Fibroblast of villous mesenchyme (primary cell): ENCODE data around the gene LONRF2. TPM values are rescaled to one million over a fixed set of nuclear protein-coding genes. Genes with fewer than 3 reads are reported as not detected.

Experiments used
- DNase-seq: peaks from one replicate; pipeline ENCODE4 v3.0.0-alpha.2; 2010; ENCODE audit warnings: low read depth
- H3K4me3 ChIP-seq: 2 replicates; pipeline ENCODE4 v1.5.1; 2011; ENCODE audit warnings: low read depth, mild to moderate bottlenecking, low read length
- total RNA-seq: library from RNA; depleted of rRNA; stranded (reverse); fragments of >200 nt; gene quantifications from 2 replicates; pipeline ENCODE4 v1.2.3, GENCODE V29; 2012
- TF ChIP-seq, protein P1 (sequence below): IDR thresholded peaks from 2 replicates; pipeline ENCODE4 v1.5.1; 2012; ENCODE audit warnings: low read depth, mild to moderate bottlenecking, low read length; ENCODE audit not compliant: insufficient read depth

Gene LONRF2
- total RNA-seq, 1 donor: 1.3 TPM

GRCh38 chr2:100238471-100238870, 83.8 kb downstream of the LONRF2 start:
- no peak for DNase-seq
- no peak overlapping the region for H3K4me3 ChIP-seq
- TF ChIP-seq, protein P1, sequence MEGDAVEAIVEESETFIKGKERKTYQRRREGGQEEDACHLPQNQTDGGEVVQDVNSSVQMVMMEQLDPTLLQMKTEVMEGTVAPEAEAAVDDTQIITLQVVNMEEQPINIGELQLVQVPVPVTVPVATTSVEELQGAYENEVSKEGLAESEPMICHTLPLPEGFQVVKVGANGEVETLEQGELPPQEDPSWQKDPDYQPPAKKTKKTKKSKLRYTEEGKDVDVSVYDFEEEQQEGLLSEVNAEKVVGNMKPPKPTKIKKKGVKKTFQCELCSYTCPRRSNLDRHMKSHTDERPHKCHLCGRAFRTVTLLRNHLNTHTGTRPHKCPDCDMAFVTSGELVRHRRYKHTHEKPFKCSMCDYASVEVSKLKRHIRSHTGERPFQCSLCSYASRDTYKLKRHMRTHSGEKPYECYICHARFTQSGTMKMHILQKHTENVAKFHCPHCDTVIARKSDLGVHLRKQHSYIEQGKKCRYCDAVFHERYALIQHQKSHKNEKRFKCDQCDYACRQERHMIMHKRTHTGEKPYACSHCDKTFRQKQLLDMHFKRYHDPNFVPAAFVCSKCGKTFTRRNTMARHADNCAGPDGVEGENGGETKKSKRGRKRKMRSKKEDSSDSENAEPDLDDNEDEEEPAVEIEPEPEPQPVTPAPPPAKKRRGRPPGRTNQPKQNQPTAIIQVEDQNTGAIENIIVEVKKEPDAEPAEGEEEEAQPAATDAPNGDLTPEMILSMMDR: no peak

DNA sequence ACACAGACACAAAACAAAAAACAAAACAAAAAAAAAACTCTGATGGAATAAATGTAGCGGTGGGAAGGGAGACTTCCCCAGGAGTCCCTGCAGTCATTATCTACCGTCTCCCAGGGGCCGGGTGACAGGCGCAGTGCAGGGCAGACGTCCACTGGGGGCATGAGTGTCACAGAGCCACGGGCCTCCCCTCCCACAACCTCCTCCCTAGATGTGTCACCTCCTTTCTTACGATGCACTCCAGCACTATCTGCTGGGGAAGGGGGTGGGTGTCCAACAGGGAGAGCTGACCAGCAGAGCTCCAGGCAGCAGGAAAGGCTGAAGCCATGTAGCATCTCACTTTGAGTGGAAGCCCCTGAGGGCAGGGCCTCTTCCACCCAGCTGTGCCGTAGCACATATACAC, 84.5 kb downstream of the LONRF2 start:
- TF ChIP-seq, protein P1: no peak
- H3K4me3 ChIP-seq: no peak overlapping the region
- no peak for DNase-seq

DNA sequence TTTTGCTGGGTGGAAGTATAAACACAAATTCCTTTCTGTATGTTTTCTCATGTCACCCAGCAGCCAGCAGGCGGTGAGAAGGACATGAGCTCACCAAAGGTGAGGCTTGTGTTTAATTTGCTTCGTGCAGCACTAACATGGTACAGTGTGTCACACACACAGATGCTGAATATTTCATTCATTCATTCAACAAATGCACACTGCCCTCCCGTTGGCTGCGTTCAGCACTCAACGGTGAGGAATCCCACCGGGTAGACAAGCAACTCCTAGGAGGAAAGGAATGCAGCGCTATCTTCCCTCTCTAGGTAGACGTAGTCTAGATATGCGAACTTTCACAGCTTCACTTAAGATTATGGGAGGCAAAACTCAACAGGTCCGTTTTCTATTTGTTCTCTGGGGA, 85.1 kb downstream of the LONRF2 start:
- TF ChIP-seq, protein P1: no peak
- DNase-seq: no peak
- no peak overlapping the region for H3K4me3 ChIP-seq

DNA sequence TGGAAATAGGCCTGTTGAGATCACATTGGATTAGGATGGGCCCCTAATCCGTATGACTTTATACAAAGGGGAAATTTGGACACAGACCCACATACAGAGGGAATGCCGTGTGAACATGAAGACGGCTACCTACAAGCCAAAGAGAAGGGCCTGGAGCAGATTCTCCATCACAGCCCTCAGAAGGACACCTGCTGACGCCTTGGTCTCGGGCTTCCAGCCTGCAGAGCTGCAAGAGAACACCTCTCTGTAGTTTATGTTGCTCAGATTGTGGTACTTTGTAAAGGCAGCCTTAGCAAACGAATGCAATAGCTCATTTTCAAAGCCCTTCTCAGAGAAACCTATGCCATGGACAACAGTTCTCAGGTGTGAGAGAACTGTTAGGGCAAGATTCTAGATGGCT, 86.1 kb downstream of the LONRF2 start:
- DNase-seq: no peak
- TF ChIP-seq, protein P1: no peak
- H3K4me3 ChIP-seq: no peak overlapping the region

DNA sequence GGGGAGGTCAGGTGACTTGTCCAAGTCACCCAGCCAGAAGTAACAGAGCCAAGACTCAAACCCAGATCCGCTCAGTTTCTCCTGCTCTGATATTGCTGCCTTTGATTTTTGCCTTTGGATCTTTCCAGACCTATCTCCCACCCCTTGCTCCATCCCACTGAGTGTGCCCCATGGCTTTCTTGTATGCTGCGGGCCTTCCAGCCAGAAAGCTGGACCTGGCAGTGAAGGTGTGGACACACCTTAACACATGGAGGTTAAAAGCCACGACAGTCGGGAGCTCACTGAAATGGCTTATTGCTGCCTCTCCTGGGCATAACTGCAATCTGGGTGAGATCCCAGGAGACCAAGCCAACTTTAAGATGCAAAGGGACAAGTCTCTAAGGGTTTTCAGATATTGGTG, 86.7 kb downstream of the LONRF2 start:
- no peak overlapping the region for H3K4me3 ChIP-seq
- DNase-seq: no peak
- TF ChIP-seq, protein P1: no peak

GRCh38 chr2:100235098-100235497, 87.2 kb downstream of the LONRF2 start:
- no peak for DNase-seq
- TF ChIP-seq, protein P1: no peak
- H3K4me3 ChIP-seq: no peak overlapping the region

GRCh38 chr2:100234141-100234540, 88.2 kb downstream of the LONRF2 start:
- no peak overlapping the region for H3K4me3 ChIP-seq
- TF ChIP-seq, protein P1: no peak
- no peak for DNase-seq
